MCF 10A (cell line): ENCODE data around the gene IQCF6. TPM values are rescaled to one million over a fixed set of nuclear protein-coding genes. Genes with fewer than 3 reads are reported as not detected.
A peak's percentile ranks its signal among the peaks of the same experiment; 100 is the strongest.

ENCODE experiments used
- BruUV-seq: library from RNA; stranded (reverse); fragments of 400-500 nt; replicated peaks from 2 replicates; lab custom pipeline; 2021; lab: Mats Ljungman, UMichigan
- CTCF ChIA-PET: fragments of 300-600 bp; sonication (Branson Sonifier 250); formaldehyde crosslinking; extraction: SDS; loops from one replicate; lab custom pipeline; 2021; ENCODE audit warnings: antibody characterized with exemption, inconsistent platforms; lab: Yijun Ruan, JAX
- POLR2A ChIA-PET: fragments of 300-600, 350-650 bp; sonication (Branson Sonifier 250); formaldehyde crosslinking; extraction: SDS; loops from one replicate; lab custom pipeline; 2020; ENCODE audit warnings: antibody characterized with exemption, inconsistent platforms; lab: Yijun Ruan, JAX
- DNase-seq: peaks from one replicate; pipeline ENCODE4 v3.0.0-alpha.2; 2018; ENCODE audit not compliant: unreplicated experiment
- H3K27ac Mint-ChIP-seq: one replicate; pipeline ENCODE4 v1.8.0; 2022; ENCODE audit warnings: mild to moderate bottlenecking, low read depth, mixed read lengths; ENCODE audit not compliant: unreplicated experiment
- H3K27me3 Mint-ChIP-seq: one replicate; pipeline ENCODE4 v1.8.0; 2022; ENCODE audit warnings: mixed read lengths; ENCODE audit not compliant: insufficient read depth, unreplicated experiment
- H3K36me3 Mint-ChIP-seq: one replicate; pipeline ENCODE4 v1.8.0; 2022; ENCODE audit warnings: mild to moderate bottlenecking, moderate library complexity, mixed read lengths; ENCODE audit not compliant: insufficient read depth, unreplicated experiment
- H3K4me1 Mint-ChIP-seq: one replicate; pipeline ENCODE4 v1.8.0; 2022; ENCODE audit warnings: mixed read lengths; ENCODE audit not compliant: insufficient read depth, unreplicated experiment
- H3K4me3 Mint-ChIP-seq: one replicate; pipeline ENCODE4 v1.8.0; 2022; ENCODE audit warnings: mild to moderate bottlenecking, moderate library complexity, mixed read lengths; ENCODE audit not compliant: unreplicated experiment
- H3K9me3 Mint-ChIP-seq: one replicate; pipeline ENCODE4 v1.8.0; 2022; ENCODE audit warnings: mixed read lengths; ENCODE audit not compliant: unreplicated experiment
- CTCF ChIP-seq: fragments of 200-600 bp; IDR thresholded peaks from one replicate; pipeline ENCODE4 v1.8.0; 2022; ENCODE audit warnings: antibody characterized with exemption, mild to moderate bottlenecking; ENCODE audit not compliant: unreplicated experiment
- intact Hi-C: fragments of 100-400 bp; cut with micrococcal nuclease; formaldehyde crosslinking; loops from 2 replicates; pipeline ENCODE4 v1.14.1; 2022
- total RNA-seq: library from RNA; stranded (reverse); gene quantifications from 2 replicates; pipeline ENCODE4 v1.2.3, GENCODE V29; 2022

The IQCF6 gene
- total RNA-seq, 1 experiment from 2014 or later: not detected

DNA sequence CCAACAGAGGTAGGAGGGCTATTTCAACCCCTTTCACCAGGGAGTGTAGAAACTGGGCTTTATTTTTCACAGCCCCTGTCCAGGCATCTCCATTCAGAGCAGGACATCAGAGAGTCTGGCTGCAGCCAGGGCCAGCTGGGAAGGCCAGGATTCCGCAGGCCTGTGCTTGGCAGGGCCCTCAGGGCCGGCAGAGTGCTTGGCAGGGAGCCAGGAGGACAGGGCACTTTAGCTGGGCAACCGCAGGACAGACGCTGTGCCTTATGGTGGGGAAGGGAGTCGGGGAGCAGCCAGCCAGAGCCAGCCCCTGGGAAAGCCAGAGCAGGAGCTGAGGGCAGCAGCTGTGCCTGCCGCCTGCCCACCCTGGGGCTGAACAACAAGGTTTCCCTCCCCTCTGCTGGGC lies 34.5 kb upstream of the IQCF6 start:
- Mint-ChIP-seq H3K36me3 (no peaks in the 10 kb centered on the region), H3K4me3 (no peak overlapping the region), H3K27me3 (peaks cover 20% of the 10 kb centered on the region), H3K4me1 (no peaks in the 10 kb centered on the region), H3K27ac (no peak overlapping the region), H3K9me3 (no peaks in the 10 kb centered on the region)
- TF ChIP-seq CTCF: no peak
- CTCF ChIA-PET: no interaction called here
- BruUV-seq: no TSS peak
- intact Hi-C loops: no loop called here
- POLR2A ChIA-PET: no interaction called here
- DNase-seq: peak; percentile 10

DNA sequence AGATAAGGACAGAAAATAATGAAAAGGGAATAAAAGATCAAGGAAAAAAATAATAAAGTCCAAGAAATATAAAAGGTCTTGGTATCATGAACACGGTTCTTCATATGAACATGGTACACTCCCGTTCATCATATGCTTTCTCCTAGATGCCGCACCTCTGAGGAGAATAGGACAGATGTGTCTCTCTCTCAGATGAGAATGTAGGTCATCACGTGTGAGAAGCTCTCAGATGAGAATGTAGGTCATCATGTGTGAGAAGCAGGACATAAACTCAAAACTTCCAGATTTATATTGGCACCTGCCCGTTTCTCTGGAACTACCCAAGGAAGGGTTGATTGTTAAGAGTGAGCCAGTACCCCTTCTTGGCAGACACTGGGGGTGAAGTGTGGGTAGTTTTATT lies 29.9 kb upstream of the IQCF6 start:
- Mint-ChIP-seq H3K27me3 (no peaks in the 10 kb centered on the region), H3K27ac (no peak overlapping the region), H3K4me1 (no peaks in the 10 kb centered on the region), H3K4me3 (no peak overlapping the region), H3K9me3 (peaks cover 10% of the 10 kb centered on the region), H3K36me3 (no peaks in the 10 kb centered on the region)
- DNase-seq: no peak
- no TSS peak for BruUV-seq
- intact Hi-C loops: no loop called here
- TF ChIP-seq CTCF: no peak
- ChIA-PET POLR2A (interaction anchor here (0.7 kb wide), 1 partner anchor 48 kb away, joined by 6 read pairs; no protein-coding TSS in a partner anchor), CTCF (interaction anchor here (3.2 kb wide), 1 partner anchor 9 kb away, joined by 13 read pairs; no protein-coding TSS in a partner anchor)

- Mint-ChIP-seq H3K4me3 (no peak overlapping the region), H3K27me3 (no peaks in the 10 kb centered on the region), H3K4me1 (peaks cover 5% of the 10 kb centered on the region), H3K9me3 (no peaks in the 10 kb centered on the region), H3K36me3 (no peaks in the 10 kb centered on the region), H3K27ac (no peak overlapping the region)
- TF ChIP-seq CTCF: no peak
- no TSS peak for BruUV-seq
- ChIA-PET CTCF (interaction anchor here (0.6 to 1.8 kb wide), 14 partner anchors 17 to 415 kb away, joined by 3 to 16 read pairs (median 3); no protein-coding TSS in a partner anchor), POLR2A (no interaction called here)
- intact Hi-C loops: loop anchor here (5.0 kb wide), 1 partner anchor 410 kb away; the partner anchor contains the start of gene RBM15B
- no peak for DNase-seq
These were observed 23.2 kb upstream of the IQCF6 start for GRCh38 chr3:51802106-51802703.

DNA sequence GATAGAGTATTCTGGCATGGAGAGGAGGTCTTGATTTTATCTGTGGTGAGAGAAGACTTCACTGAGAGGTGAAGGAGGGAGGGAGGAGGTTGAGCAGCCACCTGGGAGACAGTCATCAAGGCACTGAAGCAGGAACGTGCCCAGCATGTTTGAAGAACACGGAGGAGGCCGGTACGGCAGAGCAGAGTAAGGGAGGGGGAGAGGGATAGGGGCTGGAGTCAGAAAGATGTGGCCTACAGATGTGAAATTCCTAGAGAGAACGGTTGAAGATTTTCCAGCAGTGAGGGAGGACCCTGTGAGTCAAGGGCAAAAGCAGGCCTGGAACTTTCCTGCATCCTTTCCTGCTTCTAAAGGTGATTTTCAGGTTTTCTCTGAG lies 21.7 kb upstream of the IQCF6 start:
- DNase-seq: no peak
- H3K27ac Mint-ChIP-seq: no peak overlapping the region
- H3K27me3 Mint-ChIP-seq: no peaks in the 10 kb centered on the region
- BruUV-seq: no TSS peak
- ChIA-PET CTCF (interaction anchor here (0.6 to 2.3 kb wide), 18 partner anchors 9 to 371 kb away, joined by 3 to 16 read pairs (median 4); partner anchors contain the start of gene TEX264), POLR2A (no interaction called here)
- intact Hi-C loops: loop anchor here (1.0 to 5.0 kb wide), 3 partner anchors 81 to 408 kb away; partner anchors contain the start of gene RBM15B
- no peak for TF ChIP-seq CTCF
- no peaks in the 10 kb centered on the region for H3K36me3 Mint-ChIP-seq
- no peak overlapping the region for H3K4me3 Mint-ChIP-seq
- H3K9me3 Mint-ChIP-seq: no peaks in the 10 kb centered on the region
- H3K4me1 Mint-ChIP-seq: peaks cover 13% of the 10 kb centered on the region
